Placental pericyte (primary cell): Measurements from ENCODE around the gene TIMELESS. TPM values are rescaled to one million over a fixed set of nuclear protein-coding genes. Genes with fewer than 3 reads are reported as not detected.

Experiments
- total RNA-seq: library from RNA; depleted of rRNA; stranded (reverse); fragments of >200 nt; gene quantifications from 2 replicates; pipeline ENCODE4 v1.2.3, GENCODE V29; 2012

Gene TIMELESS
- 2.0 and 21.9 TPM in 2 replicates for total RNA-seq

GRCh38 chr12:56448860-56449621, at the start of gene TIMELESS:
TIMELESS (minus strand) TSS chr12:56449426; CDS start chr12:56434170, 15,256 bp downstream.

GRCh38 chr12:56488041-56488955, 39.1 kb upstream of the TIMELESS start, which contains the start of gene GLS2:
GLS2 (minus strand) TSS chr12:56488161; CDS start chr12:56488118, 43 bp downstream.

GRCh38 chr12:56468216-56469006, 19.2 kb upstream of the TIMELESS start, which contains the start of gene SPRYD4:
SPRYD4 (plus strand) TSS chr12:56468578; CDS start chr12:56468592, 14 bp downstream.

GRCh38 chr12:56454557-56454956, 5.3 kb upstream of the TIMELESS start, which contains the start of gene MIP:
MIP (minus strand) TSS chr12:56454657; CDS start chr12:56454613, 44 bp downstream.

Other genes with a start within 250 kb of the TIMELESS start
- 104 and 236 TPM in 2 replicates for gene RNF41, start 227.5 kb downstream of the TIMELESS start, total RNA-seq
- 26.3 and 42.1 TPM in 2 replicates for gene NABP2, start 225.1 kb downstream of the TIMELESS start, total RNA-seq
- gene SLC39A5, start 219.4 kb downstream of the TIMELESS start, total RNA-seq = not detected in 2 replicates
- gene ANKRD52, start 191.0 kb downstream of the TIMELESS start, total RNA-seq = 21.2 and 39.4 TPM in 2 replicates
- 10.3 and 14.9 TPM in 2 replicates for gene COQ10A, start 182.5 kb downstream of the TIMELESS start, total RNA-seq
- 83.4 and 160 TPM in 2 replicates for gene CS, start 149.1 kb downstream of the TIMELESS start, total RNA-seq
- 84.8 and 105 TPM in 2 replicates for gene CNPY2, start 133.4 kb downstream of the TIMELESS start, total RNA-seq
- 13.6 and 20.6 TPM in 2 replicates for gene PAN2, start 115.4 kb downstream of the TIMELESS start, total RNA-seq
- not detected in 2 replicates for gene IL23A, start 110.5 kb downstream of the TIMELESS start, total RNA-seq
- 271 and 396 TPM in 2 replicates for gene STAT2, start 89.3 kb downstream of the TIMELESS start, total RNA-seq
- gene APOF, start 86.6 kb downstream of the TIMELESS start, total RNA-seq = not detected in 2 replicates
- gene MIP, start 5.2 kb upstream of the TIMELESS start, total RNA-seq = not detected in 2 replicates
- 1.8 and 2.7 TPM in 2 replicates for gene SPRYD4, start 19.2 kb upstream of the TIMELESS start, total RNA-seq
- not detected in 2 replicates for gene GLS2, start 38.7 kb upstream of the TIMELESS start, total RNA-seq
- gene RBMS2, start 72.4 kb upstream of the TIMELESS start, total RNA-seq = 13.8 and 39.8 TPM in 2 replicates
- 43.8 and 61.7 TPM in 2 replicates for gene BAZ2A, start 180.9 kb upstream of the TIMELESS start, total RNA-seq
- 428 and 476 TPM in 2 replicates for gene ATP5F1B, start 196.6 kb upstream of the TIMELESS start, total RNA-seq
- gene PTGES3, start 238.9 kb upstream of the TIMELESS start, total RNA-seq = 58.2 and 118 TPM in 2 replicates